Activated naive CD4-positive, alpha-beta T cell treated with anti-CD3 and anti-CD28 coated beads for 36 hours (primary cell): ENCODE results near the gene GNAT3. TPM values are rescaled to one million over a fixed set of nuclear protein-coding genes. Genes with fewer than 3 reads are reported as not detected.
A peak's percentile ranks its signal among the peaks of the same experiment; 100 is the strongest.

Experiments
- CTCF ChIA-PET: fragments of 350-600 bp; sonication (Branson Sonifier 250); formaldehyde crosslinking; loops from one replicate; lab custom pipeline; 2021; ENCODE audit warnings: antibody characterized with exemption; lab: Charles Lee
- DNase-seq: peaks from one replicate; pipeline ENCODE4 v3.0.0-alpha.2; 2020
- H3K27ac Mint-ChIP-seq: one replicate; pipeline ENCODE4 v1.8.0; 2021; ENCODE audit warnings: mild to moderate bottlenecking, mixed read lengths
- H3K27me3 Mint-ChIP-seq: one replicate; pipeline ENCODE4 v1.8.0; 2021; ENCODE audit warnings: low read depth, mixed read lengths
- H3K36me3 Mint-ChIP-seq: one replicate; pipeline ENCODE4 v1.8.0; 2021; ENCODE audit warnings: low read depth, mixed read lengths
- H3K4me1 Mint-ChIP-seq: one replicate; pipeline ENCODE4 v1.8.0; 2021; ENCODE audit warnings: low read depth, mixed read lengths
- H3K4me3 Mint-ChIP-seq: one replicate; pipeline ENCODE4 v1.8.0; 2021; ENCODE audit warnings: mild to moderate bottlenecking, moderate library complexity, mixed read lengths
- H3K9me3 Mint-ChIP-seq: one replicate; pipeline ENCODE4 v1.8.0; 2021; ENCODE audit warnings: mixed read lengths
- intact Hi-C: fragments of 100-400 bp; cut with micrococcal nuclease; formaldehyde crosslinking; loops from one replicate; pipeline ENCODE4 v1.15.1; 2023
- total RNA-seq, 2 experiments: library from RNA; stranded (reverse); gene quantifications; one replicate each; pipeline ENCODE4 v1.2.3, GENCODE V29; 2021

GNAT3 gene
- total RNA-seq, 2 experiments from 2014 or later: not detected

DNA sequence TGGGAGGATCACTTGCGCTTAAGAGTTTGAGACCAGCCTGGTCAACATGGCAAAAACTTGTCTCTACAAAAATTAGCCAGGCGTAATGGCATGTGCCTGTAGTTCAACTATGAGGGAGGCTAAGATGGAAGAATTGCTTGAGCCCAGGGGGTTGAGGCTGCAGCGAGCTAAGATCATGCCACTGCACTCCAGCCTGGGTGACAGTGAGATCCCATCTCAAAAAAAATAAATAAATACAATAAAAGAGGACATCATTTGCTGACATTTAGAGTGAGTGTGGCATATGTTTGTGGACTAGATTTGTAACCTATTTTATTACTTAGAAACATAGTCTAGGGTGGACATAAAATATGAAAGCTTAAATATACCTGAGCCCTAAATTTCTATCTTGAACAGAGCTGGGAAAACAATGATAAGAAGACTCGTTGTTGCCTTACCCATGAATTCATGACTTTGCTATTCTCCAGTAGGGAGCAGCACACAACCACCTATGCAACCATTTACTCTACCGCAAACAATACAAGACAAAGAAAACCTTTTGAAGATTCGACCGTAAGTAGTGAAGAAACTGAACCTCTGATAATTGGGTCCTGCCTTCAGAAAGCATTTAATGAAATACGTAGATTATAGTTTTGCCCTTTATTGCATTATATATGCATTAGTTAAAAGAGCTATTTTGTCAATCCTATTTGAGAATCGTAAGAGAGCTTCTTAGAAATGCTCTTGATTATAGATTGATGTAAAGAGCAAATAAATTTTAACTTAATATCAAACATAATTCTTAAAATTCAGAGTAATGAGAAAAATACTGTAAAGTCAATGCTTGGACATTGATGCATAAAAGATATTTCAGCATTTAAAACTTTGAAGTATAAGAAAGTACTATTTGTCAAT is 83.5 kb downstream of the GNAT3 start:
- intact Hi-C loops: loop anchor here (1.0 kb wide), 1 partner anchor 231 kb away; no protein-coding TSS in a partner anchor
- peaks cover 4% of the 10 kb centered on the region for H3K27me3 Mint-ChIP-seq
- no peak overlapping the region for H3K27ac Mint-ChIP-seq
- no peak overlapping the region for H3K4me3 Mint-ChIP-seq
- CTCF ChIA-PET: interaction anchor here (0.6 to 1.5 kb wide), 4 partner anchors 24 to 499 kb away, joined by 3 to 4 read pairs (median 3); no protein-coding TSS in a partner anchor
- DNase-seq: peak; percentile 16
- no peaks in the 10 kb centered on the region for H3K9me3 Mint-ChIP-seq
- H3K36me3 Mint-ChIP-seq: no peaks in the 10 kb centered on the region
- no peaks in the 10 kb centered on the region for H3K4me1 Mint-ChIP-seq

DNA sequence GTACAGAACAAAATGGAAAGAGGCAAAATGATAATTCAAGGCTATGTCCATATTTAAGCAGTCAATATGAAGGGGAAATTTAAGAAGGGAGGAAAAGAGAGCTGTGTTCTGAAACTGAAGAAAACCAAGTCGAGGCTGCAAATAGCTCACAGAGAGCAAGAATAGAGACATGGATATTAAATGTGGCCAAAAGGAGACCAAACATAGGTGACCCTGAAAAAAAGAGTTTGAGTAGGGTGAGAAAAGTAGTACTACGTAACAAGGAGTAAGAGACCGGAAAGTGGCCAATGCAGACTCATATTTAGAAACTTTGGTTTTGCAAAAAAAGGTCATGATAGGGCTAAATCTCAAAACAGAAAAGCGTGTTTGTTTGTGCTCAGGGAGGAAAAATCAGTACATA is 84.6 kb downstream of the GNAT3 start:
- no peaks in the 10 kb centered on the region for H3K4me1 Mint-ChIP-seq
- H3K27me3 Mint-ChIP-seq: peaks cover 4% of the 10 kb centered on the region
- DNase-seq: no peak
- CTCF ChIA-PET: interaction anchor here (0.6 kb wide), 1 partner anchor 189 kb away, joined by 4 read pairs; no protein-coding TSS in a partner anchor
- H3K4me3 Mint-ChIP-seq: no peak overlapping the region
- intact Hi-C loops: no loop called here
- H3K36me3 Mint-ChIP-seq: no peaks in the 10 kb centered on the region
- no peak overlapping the region for H3K27ac Mint-ChIP-seq
- no peaks in the 10 kb centered on the region for H3K9me3 Mint-ChIP-seq

- no peaks in the 10 kb centered on the region for H3K36me3 Mint-ChIP-seq
- no peaks in the 10 kb centered on the region for H3K27me3 Mint-ChIP-seq
- no peak for DNase-seq
- H3K27ac Mint-ChIP-seq: no peak overlapping the region
- CTCF ChIA-PET: no interaction called here
- intact Hi-C loops: no loop called here
- no peak overlapping the region for H3K4me3 Mint-ChIP-seq
- H3K4me1 Mint-ChIP-seq: no peaks in the 10 kb centered on the region
- no peaks in the 10 kb centered on the region for H3K9me3 Mint-ChIP-seq
Observed at GRCh38 chr7:80420876-80421275, 91.0 kb downstream of the GNAT3 start.

GRCh38 chr7:80417211-80417793 is 94.6 kb downstream of the GNAT3 start:
- CTCF ChIA-PET: interaction anchor here (0.6 kb wide), 1 partner anchor 32 kb away, joined by 3 read pairs; no protein-coding TSS in a partner anchor
- Mint-ChIP-seq H3K9me3 (no peaks in the 10 kb centered on the region), H3K4me3 (no peak overlapping the region), H3K27me3 (no peaks in the 10 kb centered on the region), H3K36me3 (no peaks in the 10 kb centered on the region), H3K4me1 (no peaks in the 10 kb centered on the region), H3K27ac (no peak overlapping the region)
- intact Hi-C loops: no loop called here
- no peak for DNase-seq

DNA sequence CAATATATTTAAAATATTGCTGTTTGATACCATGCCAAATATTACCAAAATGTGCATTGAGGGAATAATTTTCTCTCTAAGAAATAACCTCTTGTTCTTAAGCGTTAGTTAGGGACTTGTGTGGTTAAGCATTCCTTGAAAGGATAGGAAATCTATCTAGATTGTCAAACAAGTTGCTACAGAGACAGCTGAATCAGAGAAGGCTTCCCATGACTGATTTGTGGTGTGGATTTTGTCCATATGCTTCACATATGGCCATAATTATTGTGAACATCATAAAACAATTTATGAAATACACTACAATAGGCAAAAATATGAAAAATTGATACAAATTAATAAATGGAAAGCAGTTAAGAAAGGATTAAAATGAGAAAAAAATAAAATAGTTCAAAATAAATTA is 96.3 kb downstream of the GNAT3 start:
- no peak for DNase-seq
- no peaks in the 10 kb centered on the region for H3K9me3 Mint-ChIP-seq
- intact Hi-C loops: no loop called here
- H3K27ac Mint-ChIP-seq: no peak overlapping the region
- H3K36me3 Mint-ChIP-seq: no peaks in the 10 kb centered on the region
- no peak overlapping the region for H3K4me3 Mint-ChIP-seq
- no peaks in the 10 kb centered on the region for H3K27me3 Mint-ChIP-seq
- CTCF ChIA-PET: no interaction called here
- no peaks in the 10 kb centered on the region for H3K4me1 Mint-ChIP-seq

GRCh38 chr7:80415114-80415513 is 96.8 kb downstream of the GNAT3 start:
- CTCF ChIA-PET: no interaction called here
- intact Hi-C loops: no loop called here
- no peaks in the 10 kb centered on the region for H3K9me3 Mint-ChIP-seq
- no peaks in the 10 kb centered on the region for H3K27me3 Mint-ChIP-seq
- no peaks in the 10 kb centered on the region for H3K4me1 Mint-ChIP-seq
- H3K36me3 Mint-ChIP-seq: no peaks in the 10 kb centered on the region
- no peak overlapping the region for H3K27ac Mint-ChIP-seq
- H3K4me3 Mint-ChIP-seq: no peak overlapping the region
- DNase-seq: no peak

- CTCF ChIA-PET: no interaction called here
- no peaks in the 10 kb centered on the region for H3K27me3 Mint-ChIP-seq
- no peaks in the 10 kb centered on the region for H3K9me3 Mint-ChIP-seq
- intact Hi-C loops: no loop called here
- H3K27ac Mint-ChIP-seq: no peak overlapping the region
- DNase-seq: no peak
- H3K36me3 Mint-ChIP-seq: no peaks in the 10 kb centered on the region
- no peaks in the 10 kb centered on the region for H3K4me1 Mint-ChIP-seq
- H3K4me3 Mint-ChIP-seq: no peak overlapping the region
Observed at GRCh38 chr7:80414331-80414730, 97.5 kb downstream of the GNAT3 start.

DNA sequence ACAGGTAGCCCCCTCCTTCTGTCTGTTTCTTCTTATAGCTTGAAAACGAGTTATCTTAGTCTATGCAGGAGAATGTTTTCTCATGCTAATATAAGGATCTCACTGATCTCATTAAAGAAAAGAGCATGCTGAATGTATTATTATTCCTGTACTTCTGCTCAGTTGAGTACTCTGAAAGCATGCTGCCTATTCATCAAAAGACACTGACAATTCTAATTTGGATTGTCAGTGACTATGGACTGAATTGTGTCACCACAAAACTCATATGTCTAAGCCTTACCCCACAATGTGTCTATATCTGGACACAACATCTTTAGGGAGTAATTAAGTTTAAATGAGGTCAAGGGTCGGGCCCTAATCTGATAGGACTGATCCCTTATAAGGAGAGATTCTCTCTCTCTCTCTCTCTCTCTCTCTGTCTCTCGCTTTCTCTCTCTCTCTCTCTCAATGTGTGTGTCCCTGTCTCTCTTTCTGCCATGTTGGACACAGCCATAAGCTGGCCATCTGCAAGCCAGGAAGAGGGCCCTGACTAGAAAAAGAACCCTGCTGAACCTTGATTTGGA is 98.4 kb downstream of the GNAT3 start:
- Mint-ChIP-seq H3K27me3 (no peaks in the 10 kb centered on the region), H3K27ac (no peak overlapping the region), H3K4me3 (no peak overlapping the region), H3K4me1 (no peaks in the 10 kb centered on the region), H3K36me3 (no peaks in the 10 kb centered on the region), H3K9me3 (no peaks in the 10 kb centered on the region)
- no peak for DNase-seq
- CTCF ChIA-PET: no interaction called here
- intact Hi-C loops: no loop called here

DNA sequence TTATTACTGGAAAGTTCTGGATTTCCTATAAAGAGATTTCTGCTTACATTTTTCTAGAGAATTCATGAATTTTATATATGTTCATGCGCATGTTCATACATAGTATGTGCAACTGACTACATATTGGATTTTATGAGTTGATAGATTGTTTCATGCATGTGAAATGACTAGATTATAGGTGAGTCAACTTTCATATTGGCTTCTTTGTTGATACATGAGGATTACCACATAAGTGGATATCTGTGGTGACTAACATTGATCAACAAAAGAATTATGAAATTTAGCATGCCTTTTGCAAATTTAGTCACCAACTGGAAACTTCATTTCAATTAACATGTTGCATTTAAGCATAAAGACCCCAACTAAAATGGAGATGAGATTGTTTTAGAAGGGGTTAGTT is 99.0 kb downstream of the GNAT3 start:
- Mint-ChIP-seq H3K4me3 (no peak overlapping the region), H3K36me3 (no peaks in the 10 kb centered on the region), H3K27me3 (no peaks in the 10 kb centered on the region), H3K4me1 (no peaks in the 10 kb centered on the region), H3K27ac (no peak overlapping the region), H3K9me3 (no peaks in the 10 kb centered on the region)
- intact Hi-C loops: no loop called here
- CTCF ChIA-PET: no interaction called here
- DNase-seq: no peak

DNA sequence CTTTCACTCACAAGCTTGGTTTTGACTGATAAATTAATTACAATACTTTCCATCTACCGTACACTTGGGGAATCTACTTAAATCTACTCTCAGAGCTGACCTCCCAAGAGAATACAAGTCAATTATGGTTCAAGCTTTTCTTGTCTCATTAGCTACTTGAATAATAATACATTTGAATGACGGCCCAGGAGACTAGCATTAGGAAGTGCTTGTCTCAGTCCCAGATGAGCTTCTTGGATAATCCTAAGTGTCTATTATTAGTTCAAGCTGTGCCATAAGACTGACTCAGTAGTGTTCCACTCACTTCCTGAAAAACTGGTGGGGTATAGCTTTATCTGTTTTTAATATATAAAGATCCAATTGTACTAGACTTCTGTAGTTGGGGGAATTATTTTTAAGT is 100.2 kb downstream of the GNAT3 start:
- Mint-ChIP-seq H3K36me3 (no peaks in the 10 kb centered on the region), H3K4me3 (no peak overlapping the region), H3K4me1 (no peaks in the 10 kb centered on the region), H3K27ac (no peak overlapping the region), H3K9me3 (no peaks in the 10 kb centered on the region), H3K27me3 (peaks cover 3% of the 10 kb centered on the region)
- CTCF ChIA-PET: no interaction called here
- intact Hi-C loops: no loop called here
- no peak for DNase-seq

DNA sequence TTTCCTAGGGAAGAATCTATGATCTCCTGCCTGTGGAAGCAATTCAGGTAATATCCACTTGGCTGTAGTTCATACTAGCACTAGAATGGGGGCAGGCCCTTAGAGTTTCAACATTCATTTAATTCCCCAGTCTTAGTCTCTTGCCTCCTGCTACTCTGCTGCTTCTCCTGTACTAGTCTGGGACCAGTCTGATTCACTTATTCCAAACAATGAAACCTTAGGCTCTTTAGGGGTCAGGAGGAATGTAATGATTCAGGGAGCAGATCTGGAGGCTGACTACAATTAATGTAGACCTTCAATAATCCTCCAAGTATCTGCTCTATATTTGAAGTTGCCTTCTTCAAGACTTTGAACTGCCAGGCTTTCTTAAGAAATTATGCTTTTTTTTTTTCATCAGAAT is 101.8 kb downstream of the GNAT3 start:
- Mint-ChIP-seq H3K4me3 (no peak overlapping the region), H3K9me3 (no peaks in the 10 kb centered on the region), H3K4me1 (no peaks in the 10 kb centered on the region), H3K27me3 (peaks cover 3% of the 10 kb centered on the region), H3K27ac (no peak overlapping the region), H3K36me3 (no peaks in the 10 kb centered on the region)
- intact Hi-C loops: no loop called here
- DNase-seq: no peak
- CTCF ChIA-PET: no interaction called here
